HTR-8/SVneo (cell line): ENCODE measurements around the gene SLAIN2.
A peak's percentile ranks its signal among the peaks of the same experiment; 100 is the strongest.

Experiments used
- DNase-seq: peaks from one replicate; pipeline ENCODE4 v3.0.0; 2011; ENCODE audit warnings: low spot score, mixed read lengths; ENCODE audit not compliant: insufficient read length
- FAIRE-seq: peaks from 2 replicates; lab custom pipeline; 2011; peaks lifted over from hg19 to GRCh38; lab: Jason Lieb, UNC

SLAIN2 gene

GRCh38 chr4:48366611-48367010, 25.3 kb downstream of the SLAIN2 start:
- FAIRE-seq = no peak

DNA sequence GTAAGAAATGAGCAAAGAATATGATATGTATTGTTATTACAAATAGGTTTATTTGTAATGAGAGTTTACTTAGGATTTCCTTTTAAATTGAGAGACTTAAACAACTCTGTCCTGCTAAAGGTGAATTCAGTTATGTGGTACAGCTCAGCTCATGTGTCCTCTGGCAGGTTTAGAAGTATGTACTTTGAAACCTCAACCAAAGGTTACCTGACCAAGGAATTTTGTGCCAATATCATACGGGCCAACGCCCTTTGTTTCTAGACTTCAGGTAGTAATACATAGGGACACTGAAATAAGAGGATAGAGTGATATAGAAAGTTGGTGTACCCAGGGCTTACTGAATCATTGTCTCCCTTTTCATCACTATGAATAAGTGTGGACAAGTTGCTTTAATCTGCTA, 25.7 kb downstream of the SLAIN2 start:
- DNase-seq (no peak), FAIRE-seq (no peak)

More at GRCh38 chr4:48366611-48367010, 25.3 kb downstream of the SLAIN2 start:
- DNase-seq = no peak

GRCh38 chr4:48368389-48368788, 27.1 kb downstream of the SLAIN2 start:
- no peak for DNase-seq
- FAIRE-seq = no peak

- DNase-seq = no peak
- no peak for FAIRE-seq
Measured at GRCh38 chr4:48369248-48369647, 27.9 kb downstream of the SLAIN2 start.

DNA sequence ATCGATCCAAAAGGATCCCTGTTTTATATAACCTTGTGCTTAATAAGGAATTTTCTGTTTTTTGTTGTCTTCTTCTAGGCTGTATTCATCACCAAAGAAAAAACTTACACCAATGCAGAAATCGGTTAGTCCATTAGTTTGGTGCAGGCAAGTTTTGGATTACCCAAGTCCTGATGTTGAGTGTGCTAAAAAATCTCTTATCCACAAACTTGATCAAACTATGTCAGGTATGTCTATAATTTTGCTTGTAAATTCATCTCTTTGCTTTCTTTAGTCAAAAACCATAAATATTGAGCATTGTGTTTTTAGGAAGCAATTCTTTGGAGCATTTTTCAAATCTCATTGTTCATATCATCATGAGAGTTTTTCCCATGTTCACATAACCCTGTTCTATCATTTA, 28.4 kb downstream of the SLAIN2 start:
- FAIRE-seq = no peak
- no peak for DNase-seq

GRCh38 chr4:48370260-48371134, 29.2 kb downstream of the SLAIN2 start:
- no peak for FAIRE-seq
- DNase-seq = no peak

- FAIRE-seq (no peak), DNase-seq (no peak)
Measured at GRCh38 chr4:48372272-48372671, 30.9 kb downstream of the SLAIN2 start.

DNA sequence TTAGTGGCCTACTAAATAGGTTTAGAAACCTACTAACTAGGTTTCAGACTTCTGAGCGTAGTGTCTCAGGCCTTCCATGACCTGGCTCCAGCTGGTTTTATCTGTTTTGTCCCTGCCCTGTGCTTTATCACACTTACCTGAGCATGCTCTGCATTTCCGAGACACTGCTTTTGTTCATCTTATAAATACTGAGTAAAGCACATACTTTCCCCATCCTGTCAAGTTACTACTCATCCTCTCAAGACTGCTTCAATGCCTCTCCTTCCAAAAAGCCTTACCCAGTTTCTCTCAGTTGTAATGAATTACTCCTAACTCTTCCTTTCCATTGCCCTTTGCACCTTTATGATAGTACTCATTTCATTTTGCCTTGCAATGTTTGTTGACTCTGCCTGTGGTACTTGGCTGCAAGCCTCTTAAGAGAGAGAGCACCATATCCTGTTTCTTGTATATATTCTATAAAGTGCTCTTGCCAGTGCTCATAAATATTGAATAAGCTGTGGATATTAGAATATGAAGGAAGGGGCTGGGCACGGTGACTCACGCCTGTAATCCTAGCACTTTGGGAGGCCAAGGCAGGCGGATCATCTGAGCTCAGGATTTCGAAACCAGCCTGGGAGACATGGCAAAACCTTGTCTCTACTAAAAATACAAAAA, 34.4 kb downstream of the SLAIN2 start:
- FAIRE-seq (peak; percentile 63), DNase-seq (peak; percentile 48)

- FAIRE-seq (no peak), DNase-seq (no peak)
Measured at GRCh38 chr4:48379587-48380180, 38.4 kb downstream of the SLAIN2 start.

GRCh38 chr4:48380583-48381167, 39.3 kb downstream of the SLAIN2 start:
- FAIRE-seq = no peak
- no peak for DNase-seq

DNA sequence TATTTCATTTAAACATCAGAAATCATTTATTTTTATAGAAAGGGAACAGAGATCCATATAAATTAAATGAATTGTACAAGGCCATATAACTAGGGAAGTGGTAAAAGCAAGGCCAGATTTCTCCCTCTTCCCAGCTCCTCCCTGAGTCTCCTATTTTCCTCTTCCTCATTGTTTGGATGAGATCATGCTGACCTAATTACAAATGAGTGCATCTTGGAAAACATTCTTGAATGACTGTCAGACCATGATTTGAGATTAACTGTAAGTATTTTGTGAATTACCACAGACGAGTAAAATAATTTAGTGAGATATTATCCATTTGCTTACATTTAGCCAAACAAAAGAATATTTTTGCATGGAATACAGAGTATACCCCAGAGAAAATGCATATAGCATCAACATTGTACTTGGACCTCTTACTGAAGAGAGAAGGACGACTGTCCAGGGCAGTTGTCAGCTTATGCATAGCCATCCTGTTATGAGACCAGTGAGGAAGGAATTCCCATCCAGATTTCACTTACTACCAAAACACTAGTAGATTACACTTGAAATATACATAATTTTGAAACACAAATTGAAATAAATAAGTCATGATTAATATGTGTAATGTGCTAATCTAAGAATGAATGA, 47.3 kb downstream of the SLAIN2 start:
- DNase-seq = no peak
- FAIRE-seq = no peak

DNA sequence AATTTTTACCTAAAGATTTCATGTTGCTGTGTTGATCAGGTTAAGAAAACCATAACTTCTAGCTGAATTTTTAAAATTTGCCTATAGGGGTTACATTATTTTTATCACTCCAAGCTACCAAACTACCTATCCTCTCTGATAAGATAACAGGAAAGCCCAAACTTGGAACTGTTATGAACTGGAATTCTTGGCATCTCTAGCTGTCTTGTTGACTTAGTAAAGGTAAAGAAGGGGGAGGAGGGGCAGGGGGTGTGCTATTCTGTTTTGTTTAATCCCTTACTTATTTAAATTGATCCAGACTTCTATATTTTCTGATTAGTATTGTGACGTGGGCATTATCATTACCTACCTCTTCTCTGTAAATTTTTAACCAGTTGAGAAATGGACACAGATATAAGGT, 54.7 kb downstream of the SLAIN2 start:
- DNase-seq (no peak), FAIRE-seq (no peak)

DNA sequence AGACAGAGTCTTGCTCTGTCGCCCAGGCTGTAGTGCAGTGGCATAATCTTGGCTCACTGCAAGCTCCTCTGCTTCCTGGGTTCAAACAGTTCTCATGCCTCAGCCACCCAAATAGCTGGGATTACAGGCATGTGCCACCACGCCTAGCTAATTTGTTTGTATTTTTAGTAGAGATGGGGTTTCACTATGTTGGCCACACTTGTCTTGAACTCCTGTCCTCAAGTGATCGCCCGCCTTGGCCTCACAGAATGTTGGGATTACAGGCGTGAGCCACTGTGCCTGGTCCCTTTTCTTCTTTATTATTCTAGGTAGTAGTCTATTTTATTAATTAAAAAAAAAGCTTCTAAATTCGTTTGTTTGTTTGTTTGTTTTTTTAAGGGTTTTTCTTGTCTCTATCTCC, 59.1 kb downstream of the SLAIN2 start:
- no peak for FAIRE-seq
- no peak for DNase-seq

DNA sequence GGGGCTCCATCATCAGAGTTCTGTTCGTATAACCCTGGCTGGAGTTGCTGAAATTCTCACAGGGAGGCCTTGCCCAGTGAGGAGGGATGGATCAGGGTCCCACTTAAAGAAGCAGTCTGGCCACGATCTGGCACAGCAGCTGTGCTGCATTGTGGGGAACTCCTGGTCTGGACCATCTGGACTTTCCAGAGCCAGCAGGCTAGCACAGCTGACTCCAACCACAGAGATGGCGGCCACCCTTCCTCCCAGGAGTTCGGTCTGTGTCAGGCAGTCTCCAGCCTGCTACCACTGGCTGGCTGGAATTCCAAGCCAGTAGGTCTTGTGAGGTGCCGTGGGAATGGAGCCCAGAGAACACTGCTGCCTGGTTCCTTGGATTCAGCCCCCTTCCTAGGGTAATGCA, 62.0 kb downstream of the SLAIN2 start:
- FAIRE-seq (no peak), DNase-seq (no peak)

- FAIRE-seq = no peak
- DNase-seq = no peak
Measured at GRCh38 chr4:48403779-48404178, 62.5 kb downstream of the SLAIN2 start.

GRCh38 chr4:48405924-48406323, 64.6 kb downstream of the SLAIN2 start:
- FAIRE-seq (no peak), DNase-seq (no peak)

- DNase-seq = no peak
- FAIRE-seq = peak; percentile 13
Measured at GRCh38 chr4:48409203-48409602, 67.9 kb downstream of the SLAIN2 start.

DNA sequence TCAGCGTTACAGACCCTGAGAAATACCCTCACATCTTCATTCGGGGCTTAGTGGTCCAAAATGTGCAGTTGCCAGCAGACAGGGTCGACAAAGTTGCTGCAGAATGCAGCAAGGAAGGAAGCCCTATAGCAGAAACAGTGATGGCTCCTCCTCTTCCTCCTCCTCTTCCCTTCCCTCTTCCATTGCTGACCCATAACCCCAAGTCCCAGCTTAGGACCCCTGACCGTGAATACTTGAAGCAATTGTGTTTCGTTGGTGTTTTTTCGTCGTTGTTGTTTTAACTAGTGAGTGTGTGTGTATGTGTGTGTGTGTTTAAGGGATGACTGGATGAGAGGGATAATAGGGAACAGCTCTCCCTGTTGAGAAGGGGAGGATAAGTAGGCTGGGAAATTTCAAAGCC, 69.5 kb downstream of the SLAIN2 start:
- FAIRE-seq = no peak
- DNase-seq = no peak

DNA sequence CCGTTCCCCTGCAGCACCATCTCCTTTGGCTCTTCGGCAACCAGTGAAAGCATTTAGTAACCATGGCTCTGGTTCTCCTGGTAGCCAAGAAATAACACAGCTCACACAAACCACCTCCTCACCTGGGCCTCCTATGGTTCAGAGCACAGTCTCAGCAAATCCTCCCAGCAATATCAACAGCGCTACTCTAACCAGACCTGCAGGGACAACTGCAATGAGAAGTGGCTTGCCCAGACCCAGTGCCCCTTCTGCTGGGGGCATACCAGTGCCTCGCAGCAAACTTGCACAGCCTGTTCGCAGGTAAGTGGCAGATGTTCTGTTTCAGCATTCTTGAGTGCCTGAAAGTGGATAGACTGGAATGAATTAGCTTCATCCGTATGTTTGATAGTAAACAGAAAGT, 78.8 kb downstream of the SLAIN2 start:
- no peak for DNase-seq
- no peak for FAIRE-seq

DNA sequence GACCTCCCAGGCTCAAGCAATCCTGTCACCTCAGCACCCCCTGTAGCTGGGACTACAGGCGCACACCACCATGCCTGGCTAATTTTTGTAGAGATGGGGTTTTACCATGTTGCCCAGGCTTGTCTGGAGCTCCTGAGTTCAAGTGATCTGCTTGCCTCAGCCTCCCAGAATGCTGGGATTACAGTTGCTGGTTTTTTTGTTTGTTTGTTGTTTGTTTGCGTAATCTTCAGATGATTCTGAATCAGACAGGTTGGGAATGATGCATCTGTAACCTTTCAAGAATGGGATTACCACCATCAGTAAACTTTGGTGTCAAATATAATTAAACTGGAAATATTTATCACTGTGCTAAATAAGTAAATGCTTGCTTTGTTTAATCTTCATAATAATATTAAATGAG, 79.8 kb downstream of the SLAIN2 start:
- DNase-seq (no peak), FAIRE-seq (no peak)
